HG03520 (cell line): ENCODE results near the gene ATP5F1D.

Experiments
- ATAC-seq: cut with Tn5 transposase; IDR thresholded peaks from one replicate; pipeline ENCODE4 v1.9.1; 2021; ENCODE audit warnings: mild to moderate bottlenecking, moderate library complexity; ENCODE audit not compliant: unreplicated experiment

The ATP5F1D gene

DNA sequence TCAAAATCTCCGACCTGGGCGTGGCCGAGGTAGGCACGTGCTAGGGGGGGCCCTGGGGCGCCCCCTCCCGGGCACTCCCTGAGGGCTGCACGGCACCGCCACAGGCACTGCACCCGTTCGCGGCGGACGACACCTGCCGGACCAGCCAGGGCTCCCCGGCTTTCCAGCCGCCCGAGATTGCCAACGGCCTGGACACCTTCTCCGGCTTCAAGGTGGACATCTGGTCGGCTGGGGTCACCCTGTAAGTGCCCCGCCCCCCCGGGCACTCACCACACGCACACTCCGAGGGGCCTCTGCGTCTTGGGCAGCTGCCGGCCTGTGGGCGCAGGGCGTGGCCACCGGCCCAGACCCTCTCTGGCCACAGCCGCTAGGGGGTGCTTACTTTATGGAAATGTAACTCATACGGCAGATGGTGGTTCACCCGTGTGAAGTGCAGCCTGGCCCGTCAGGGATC lies 21.0 kb upstream of the ATP5F1D start:
- no peak for ATAC-seq

DNA sequence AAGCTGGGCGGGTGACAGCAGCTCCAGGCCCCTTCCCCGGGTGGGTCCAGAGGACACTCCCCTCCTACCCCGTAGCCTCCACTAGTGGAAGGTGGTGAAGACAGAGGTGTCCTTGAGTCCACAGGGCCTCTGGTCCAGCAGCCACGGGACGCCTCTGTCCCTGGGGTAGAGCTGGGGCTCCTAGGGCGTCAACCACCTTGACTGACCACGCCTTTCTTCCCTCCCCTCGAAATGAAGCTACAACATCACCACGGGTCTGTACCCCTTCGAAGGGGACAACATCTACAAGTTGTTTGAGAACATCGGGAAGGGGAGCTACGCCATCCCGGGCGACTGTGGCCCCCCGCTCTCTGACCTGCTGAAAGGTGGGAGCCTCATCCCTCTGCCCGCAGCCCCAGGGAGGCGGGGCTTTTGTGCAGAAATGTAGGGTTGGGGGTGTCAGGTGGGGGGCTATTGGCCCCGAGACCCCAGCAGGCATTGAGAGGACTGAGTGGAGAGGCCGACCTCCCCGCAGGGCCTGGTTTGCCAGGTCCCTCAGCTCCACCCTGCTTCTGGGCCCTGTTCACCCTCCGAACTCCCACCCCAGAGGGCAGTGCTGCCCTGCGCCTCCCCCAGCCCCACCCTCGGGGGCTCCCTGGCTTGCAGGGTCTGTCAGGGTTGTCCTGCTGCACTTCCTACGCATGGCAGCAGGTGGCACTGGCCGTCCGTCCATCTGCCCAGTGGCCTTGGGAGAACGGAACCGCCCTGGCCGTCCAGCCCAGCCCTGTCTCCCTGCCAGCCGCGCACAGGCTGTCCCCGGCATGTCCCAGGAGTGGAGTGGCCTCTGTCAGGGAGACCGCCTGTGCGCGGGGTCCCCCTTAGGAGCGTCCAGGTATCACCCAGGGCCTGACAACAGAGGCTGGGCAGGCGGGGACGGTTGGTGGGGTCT lies 20.3 kb upstream of the ATP5F1D start:
- no peak for ATAC-seq

DNA sequence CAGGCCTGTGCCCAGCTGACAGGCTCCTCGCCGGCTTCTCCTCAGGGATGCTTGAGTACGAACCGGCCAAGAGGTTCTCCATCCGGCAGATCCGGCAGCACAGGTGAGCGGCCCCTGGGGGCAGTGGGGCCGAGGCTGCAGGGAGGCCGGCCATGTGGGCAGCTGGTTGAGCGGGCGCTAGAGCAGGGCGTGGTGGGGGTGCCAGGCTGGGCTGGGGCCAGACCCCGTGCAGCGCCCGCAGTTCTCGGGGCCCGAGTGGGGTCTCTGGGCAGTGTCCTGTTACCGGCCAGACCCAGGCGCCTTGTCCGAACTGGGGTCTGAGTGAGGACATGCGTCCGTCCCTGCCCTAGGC lies 19.7 kb upstream of the ATP5F1D start:
- no peak for ATAC-seq

DNA sequence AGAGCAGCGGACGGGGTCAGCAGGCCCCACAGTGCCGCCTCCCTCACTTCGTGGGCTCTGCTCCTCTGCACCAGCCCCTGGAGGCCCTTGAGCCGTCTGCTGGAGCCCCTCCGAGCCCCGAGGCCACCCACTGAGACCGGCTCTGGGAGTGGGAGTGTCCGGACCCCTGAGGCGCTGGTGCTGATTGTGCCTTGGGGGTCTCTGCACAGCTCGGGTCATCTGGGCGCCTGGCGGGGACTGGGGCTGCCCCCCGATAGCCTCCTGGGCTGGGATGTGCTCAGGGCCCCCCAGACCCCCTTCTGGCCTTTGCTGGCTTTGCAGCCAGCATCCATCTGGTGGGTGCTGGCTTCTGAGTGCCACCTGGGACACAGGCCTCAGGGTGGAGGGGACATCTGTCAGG lies 19.2 kb upstream of the ATP5F1D start:
- ATAC-seq = no peak

DNA sequence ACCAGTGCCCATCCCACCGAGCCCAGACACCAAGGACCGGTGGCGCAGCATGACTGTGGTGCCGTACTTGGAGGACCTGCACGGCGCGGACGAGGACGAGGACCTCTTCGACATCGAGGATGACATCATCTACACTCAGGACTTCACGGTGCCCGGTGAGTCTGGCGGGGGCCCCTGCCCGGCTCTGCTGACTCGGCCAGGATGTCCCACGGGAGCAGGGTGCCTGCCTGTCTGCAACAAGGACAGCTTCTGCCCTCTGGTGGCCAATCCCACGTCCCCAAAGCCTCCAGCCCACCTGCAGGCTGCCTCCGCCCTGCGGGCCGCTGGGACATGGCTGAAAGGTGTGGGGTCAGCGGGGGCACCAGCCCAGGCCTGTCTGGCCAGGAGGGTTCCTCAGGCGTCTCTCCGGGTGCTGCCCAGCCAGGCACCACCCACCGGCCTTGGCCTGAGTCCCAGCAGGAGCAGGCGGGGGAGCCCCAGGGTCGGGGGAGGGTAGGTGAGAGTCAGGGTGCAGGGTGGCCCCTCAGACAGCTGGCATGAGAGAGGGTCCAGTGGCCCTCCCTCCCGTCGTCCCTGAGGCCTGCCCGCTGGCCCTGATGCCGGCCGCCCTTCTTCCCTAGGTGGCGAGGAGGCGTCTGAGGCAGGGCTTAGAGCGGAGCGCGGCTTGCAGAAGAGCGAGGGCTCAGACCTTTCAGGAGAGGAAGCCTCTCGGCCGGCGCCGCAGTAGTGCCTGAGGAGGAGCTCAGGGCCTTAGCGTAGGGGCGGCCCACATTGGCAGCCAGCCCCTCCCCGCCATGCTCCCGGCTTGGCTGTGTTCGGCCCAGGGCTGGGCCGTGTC lies 18.3 kb upstream of the ATP5F1D start:
- ATAC-seq = no peak

DNA sequence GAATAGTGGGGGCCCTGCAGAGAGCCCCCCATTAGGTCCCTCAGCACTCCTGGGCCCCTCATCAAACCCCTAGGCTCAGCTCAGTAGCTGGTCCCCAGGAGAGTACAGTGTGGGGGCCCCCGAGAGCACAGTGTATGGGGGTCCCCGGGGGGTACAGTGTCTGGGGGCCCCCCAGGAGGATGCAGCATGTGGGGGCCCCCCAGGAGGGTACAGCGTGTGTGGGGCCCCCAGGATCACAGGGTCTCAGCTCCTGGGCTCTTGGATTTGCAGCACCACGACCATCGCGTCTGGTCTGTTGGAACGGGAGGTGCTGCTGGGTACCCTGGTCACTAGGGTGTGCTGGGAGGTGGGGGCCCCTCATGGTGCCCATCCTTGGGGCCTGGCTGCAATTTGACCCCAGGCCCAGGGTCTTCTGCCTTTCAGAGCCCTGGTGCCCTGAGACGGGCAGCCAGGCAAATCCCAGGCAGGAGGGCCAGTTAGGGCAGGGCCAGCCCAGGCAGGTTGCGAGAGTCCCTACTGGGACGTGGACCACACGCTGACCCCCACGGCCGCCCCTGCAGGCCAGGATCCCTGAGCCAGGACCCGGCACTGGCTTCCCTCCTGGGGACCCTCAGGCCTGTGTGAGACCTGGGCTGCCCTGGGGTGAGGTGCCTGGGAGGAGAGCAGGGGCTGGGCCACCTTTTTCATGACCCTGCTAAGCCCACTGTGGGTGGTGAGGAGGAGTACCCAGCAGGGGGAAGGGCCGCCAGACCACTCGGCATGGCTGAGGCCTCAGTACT lies 17.3 kb upstream of the ATP5F1D start:
- ATAC-seq = no peak

DNA sequence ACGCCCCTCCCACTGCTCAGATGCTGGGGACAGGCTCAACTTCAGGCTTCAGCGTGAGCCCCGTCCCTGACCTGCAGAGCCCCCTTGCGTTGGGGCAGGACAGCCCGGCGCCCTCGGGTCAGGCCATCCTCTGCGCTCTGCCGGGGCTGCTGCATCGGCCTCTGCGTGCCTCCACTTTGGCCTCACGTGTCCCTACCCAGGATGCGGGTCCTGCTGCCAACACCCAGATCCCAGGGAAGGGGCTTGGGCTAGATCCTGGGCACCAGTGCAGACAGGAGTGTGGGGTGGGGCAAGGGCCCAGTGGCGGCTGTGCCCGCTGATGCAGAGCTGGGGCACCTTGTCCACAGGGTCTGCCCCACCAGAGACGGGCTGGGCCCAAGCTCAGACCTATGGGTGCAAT lies 16.7 kb upstream of the ATP5F1D start:
- no peak for ATAC-seq

DNA sequence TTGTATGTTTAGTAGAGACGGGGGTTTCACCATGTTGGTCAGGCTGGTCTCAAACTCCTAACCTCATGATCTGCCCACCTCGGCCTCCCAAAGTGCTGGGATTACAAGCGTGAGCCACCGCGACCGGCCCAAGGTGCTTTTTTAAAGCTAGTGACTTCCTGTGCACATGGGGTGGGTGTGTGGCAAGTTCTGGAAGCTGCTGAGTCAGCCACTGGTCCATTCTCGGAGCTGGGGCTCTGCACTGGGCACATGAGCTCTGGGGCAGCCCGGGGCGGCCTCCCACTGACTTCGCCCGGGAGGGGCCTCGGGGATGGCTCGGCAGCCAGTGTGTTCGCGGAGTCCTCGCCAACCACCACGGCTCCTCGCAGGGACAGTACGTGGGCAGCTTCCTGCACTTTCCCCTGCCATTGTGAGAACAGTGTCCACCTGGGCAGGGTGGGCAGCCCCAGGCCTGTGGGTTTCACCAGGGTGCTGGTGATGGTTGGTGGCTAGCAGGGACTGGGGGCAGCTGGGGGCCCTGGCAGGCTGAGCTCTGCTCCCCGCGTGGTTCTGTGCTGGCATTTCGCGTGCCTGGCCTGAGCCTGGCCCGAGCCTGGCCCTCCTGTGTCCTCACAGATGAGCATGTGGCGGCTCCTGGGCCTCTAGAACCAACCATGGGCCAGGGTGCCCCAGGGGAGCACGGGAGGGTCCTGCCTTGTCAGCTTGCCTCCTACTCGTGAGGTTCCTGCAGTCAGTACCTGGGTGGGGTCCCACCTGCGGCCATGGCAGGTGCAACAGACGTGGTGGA lies 15.9 kb upstream of the ATP5F1D start:
- ATAC-seq = no peak

DNA sequence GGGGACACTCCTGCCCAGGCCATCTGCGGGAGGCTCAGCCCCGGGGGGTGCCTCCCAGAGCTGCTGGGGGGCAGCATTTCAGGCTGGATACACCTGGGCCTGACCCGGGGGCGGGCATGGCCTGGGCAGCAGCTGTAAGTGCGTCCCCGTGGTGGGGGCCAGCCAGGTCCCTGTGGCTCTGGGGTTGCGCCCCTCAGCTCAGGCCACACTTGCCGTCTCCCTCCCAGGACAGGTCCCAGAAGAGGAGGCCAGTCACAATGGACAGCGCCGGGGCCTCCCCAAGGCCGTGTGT lies 15.4 kb upstream of the ATP5F1D start:
- ATAC-seq = no peak

DNA sequence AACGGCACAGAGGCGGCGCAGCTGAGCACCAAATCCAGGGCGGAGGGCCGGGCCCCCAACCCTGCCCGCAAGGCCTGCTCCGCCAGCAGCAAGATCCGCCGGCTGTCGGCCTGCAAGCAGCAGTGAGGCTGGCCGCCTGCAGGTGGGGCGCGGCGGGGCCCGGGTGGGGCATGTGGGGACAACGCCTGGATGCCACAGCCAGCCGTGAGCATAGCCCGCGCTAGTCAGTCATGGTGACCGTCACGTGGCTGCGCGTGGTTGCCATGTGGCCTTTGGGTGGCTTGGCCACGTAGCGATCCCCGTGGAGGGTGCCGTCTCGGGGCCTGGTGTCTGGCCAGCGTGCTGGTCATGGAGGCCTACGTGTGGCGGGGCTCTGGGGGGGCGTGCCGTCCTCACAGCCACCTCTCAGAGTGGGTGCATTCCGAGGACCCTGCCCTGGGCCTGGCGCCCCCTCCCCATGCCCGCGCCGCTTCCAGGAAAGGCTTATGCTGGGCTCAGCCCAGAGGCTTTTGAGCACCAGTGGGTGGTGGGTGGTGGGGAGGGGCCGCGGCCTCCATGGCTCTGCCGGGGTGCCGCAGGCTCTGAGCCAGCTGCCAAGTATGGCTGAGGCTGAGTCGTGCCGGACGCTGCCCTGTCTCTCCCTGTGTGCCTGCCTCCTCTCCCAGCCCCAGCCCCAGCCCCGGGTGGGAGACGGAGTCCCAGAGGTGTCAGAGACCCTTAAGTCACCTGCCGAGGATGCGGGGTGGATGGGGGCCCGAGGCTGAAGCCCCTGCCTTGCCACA lies 14.8 kb upstream of the ATP5F1D start:
- no peak for ATAC-seq

DNA sequence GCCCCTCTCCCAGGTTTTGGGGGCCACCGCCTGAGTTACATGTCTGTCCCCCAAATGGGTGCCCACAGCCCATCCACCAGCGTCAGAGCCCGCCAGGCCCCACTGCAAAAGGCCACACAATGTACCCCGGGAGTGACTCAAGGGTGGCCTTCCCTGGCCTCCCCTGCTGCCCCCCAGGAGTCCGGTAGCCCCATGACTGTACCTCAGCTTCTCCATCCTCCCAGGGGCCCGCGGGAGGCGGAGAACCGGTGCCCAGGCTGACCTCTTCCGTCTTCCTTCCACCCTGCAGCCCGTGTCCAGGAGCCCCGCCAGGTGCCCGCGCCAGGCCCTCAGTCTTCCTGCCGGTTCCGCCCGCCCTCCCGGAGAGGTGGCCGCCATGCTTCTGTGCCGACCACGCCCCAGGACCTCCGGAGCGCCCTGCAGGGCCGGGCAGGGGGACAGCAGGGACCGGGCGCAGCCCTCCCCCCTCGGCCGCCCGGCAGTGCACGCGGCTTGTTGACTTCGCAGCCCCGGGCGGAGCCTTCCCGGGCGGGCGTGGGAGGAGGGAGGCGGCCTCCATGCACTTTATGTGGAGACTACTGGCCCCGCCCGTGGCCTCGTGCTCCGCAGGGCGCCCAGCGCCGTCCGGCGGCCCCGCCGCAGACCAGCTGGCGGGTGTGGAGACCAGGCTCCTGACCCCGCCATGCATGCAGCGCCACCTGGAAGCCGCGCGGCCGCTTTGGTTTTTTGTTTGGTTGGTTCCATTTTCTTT lies 14.1 kb upstream of the ATP5F1D start:
- ATAC-seq = no peak

DNA sequence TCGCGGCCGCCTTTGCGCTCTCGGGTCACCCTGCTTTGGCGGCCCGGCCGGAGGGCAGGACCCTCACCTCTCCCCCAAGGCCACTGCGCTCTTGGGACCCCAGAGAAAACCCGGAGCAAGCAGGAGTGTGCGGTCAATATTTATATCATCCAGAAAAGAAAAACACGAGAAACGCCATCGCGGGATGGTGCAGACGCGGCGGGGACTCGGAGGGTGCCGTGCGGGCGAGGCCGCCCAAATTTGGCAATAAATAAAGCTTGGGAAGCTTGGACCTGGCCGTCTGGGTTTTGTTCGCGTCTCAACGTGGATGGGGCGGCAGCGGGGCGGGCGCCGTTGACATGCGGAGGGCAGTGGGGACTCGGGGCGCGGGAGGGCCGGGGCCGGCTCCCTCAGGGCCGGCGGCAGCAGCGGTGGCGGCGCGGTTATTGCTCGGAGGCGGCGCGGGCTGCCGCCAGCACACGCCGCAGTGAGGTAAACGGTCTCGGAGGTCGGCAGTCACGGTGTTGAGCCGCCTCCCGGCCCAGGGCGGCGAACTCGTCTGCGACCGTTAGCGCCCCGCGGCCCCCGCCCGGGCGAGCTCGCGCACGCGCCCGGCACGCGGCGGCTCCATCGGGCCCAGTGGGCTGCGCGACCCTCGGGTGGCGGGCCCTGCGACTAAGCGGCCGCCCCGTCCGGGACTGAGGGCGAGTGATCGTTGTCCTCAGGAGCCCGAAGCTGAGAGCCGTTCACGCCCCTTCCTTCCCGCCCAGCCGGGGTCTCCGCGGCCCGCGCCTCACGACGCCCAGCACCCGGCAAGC lies 13.2 kb upstream of the ATP5F1D start:
- ATAC-seq = no peak

DNA sequence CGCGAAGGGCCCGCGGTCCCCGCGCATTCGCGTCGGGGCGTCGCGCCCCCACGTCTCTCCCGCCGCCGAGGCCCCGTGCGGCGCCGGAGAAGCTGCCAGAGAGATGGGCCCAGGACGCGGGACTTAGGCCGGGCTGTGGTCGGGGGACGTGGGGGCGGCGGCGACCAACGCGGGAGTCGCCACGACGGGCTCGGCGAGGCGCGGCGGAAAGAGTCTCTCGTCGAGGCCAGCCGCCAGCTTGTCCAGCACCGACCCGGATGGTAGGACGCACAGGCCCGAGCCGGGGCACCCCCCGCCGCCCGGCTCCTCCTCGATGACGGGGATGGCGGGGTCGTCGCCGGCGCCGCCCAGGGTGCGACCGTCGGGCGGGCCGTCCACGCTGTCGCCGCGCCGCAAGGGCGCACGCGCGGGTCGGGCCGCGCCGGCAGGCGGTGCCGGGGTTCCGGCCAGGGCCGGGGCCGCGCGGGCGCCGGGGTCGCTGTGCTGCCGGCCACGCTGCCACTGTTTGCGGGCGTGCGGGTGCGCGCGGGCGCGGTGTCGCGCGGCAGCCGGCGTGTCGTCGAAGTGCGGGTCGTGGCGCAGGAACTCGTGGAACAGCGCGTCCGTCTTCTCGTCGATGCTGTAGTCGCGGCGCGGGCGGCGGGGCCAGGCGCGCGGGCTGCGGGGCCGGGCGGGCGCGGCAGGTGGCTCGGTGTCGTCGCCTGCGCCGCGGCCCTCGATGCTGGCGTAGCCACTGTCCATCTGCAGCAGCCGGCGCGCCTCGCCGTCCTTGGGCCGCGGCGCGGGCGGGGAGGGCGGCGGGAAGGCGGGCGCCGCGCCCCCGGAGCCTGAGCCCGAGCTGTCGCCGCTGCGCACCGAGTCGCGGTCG lies 12.3 kb upstream of the ATP5F1D start:
- no peak for ATAC-seq

DNA sequence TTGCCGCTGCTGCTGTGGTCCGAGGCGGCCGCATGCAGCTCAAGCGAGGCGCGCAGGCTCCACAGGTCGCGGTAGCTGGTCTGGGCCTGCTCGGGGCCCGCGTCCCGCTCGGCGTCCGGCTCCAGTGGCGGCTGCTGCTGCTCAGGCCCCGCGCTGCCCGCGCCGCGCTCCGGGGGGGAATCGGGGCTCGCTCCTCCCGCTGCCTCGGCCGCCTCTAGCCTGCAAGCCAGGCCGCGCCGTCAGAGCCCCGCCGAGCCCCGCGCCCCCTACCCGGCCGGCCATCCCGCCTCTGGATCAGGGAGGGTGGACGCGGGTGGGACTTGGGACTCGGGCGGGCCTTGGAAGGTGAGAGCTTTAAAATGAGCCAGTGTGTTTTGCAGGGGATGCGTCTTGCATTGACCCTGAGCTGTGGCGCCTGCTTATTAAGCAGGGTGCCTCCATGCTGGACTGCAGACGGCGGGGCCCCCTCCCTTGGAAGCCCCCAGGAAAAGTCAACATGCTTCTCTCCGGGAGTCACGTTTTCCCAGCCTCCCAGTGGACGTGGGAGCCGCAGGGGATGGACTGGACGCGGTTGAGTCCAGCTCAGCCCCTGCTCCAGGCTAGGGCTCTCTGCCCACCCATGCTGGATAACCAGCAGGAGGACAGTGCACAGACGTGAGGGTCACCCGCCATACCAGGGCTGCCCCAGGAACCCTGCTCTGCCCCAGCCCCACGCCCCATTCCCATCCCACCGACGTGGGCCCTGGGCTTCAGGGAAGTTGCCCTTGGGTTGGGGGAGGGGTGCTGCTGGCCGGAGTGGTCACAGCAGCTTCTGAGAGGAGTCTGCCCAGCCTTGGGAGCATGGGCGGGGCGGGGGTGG lies 11.4 kb upstream of the ATP5F1D start:
- ATAC-seq = no peak

DNA sequence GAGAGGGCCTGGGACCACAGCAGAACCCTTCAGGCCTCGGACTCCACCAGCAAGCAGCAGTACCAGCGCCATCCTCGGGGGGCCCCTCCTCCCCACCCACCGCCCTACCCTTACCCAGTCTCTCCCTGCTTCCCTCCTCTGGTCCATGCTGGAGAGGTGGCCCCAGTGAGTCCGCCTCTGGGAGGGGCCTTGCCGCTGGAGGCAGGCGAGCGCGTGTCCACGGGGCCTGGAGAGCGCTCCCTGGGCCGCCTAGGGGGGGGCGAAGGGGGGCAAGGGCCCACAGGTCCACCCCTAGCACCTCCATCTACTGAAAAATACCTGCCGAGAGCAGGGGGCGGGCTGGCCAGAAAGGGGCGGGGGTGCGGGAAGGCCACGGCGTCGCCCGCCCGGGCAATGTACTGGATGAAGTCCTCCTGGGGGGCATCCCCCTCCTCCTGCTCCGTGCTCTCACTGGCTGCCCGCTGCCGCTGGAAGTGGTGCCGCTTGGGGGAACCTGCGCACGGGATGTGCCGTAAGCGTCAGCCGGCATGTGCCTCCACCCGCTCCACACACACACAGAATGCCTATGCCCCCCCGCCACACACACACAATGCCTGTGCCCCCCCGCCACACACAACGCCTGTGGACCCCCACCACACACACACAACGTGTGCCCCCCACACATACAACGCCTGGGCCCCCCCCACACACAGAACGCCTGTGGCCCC lies 10.6 kb upstream of the ATP5F1D start:
- ATAC-seq = no peak
